ENCODE data around the gene B2M.
"Not testable (repeated sequence)": the region's sequence is repeated elsewhere in the genome, so short reads cannot be mapped to it uniquely, and the experiment has no call there.

Gene B2M

DNA sequence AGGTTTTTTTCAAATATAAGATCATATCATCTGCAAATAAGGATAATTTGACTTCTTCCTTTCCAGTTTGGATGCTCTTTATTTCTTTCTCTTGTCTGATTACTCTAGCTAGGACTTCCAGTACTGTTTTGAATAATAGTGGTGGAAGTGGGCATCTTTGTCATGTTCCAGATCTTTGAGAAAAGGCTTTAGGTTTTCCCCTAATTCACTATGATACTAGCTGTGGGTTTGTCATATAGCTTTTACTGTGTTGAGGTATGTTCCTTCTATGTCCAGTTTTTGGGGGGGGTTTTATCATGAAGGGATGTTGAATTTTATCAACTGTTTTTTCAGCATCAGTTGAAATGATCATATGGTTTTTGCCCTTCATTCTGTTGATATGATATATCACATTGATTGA, 10.6 kb upstream of the B2M start:
- DNase-seq = not testable (repeated sequence)

DNA sequence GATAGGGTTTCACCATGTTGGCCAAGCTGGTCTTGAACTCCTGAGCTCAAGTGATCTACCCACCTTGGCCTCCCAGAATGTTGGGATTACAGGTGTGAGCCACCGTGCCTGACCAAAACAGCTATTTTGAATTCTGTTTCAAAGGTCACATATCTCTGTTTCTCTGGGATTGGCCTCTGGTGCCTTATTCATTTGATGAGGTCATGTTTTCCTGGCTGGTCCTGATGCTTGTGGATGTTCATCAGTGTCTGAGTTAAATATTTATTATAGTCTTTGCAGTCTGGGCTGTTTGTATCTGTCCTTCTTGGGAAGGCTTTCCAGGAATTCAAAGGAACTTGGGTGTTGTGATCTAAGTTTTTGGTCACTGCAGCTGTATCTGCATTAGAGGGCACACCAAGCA, 5.3 kb upstream of the B2M start:
- no peak for DNase-seq

DNA sequence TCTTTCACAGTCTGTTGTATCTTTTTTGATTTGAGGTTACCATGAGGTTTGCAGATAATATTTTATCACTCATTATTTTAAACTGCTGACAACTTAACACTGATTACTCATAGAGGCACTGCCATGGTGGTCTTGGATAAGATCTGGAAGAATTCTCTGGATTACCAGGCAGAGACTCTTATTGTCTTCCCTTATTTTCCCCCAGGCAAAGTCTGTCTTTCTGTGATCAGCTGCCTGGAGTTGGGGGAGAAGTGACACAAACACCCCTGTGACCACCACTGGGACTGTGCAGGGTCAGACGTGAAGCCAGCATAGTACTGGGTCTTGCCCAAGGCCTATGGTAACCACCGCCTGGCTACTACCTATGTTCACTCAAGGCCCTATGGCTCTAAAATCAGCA, 4.9 kb upstream of the B2M start:
- no peak for DNase-seq

DNA sequence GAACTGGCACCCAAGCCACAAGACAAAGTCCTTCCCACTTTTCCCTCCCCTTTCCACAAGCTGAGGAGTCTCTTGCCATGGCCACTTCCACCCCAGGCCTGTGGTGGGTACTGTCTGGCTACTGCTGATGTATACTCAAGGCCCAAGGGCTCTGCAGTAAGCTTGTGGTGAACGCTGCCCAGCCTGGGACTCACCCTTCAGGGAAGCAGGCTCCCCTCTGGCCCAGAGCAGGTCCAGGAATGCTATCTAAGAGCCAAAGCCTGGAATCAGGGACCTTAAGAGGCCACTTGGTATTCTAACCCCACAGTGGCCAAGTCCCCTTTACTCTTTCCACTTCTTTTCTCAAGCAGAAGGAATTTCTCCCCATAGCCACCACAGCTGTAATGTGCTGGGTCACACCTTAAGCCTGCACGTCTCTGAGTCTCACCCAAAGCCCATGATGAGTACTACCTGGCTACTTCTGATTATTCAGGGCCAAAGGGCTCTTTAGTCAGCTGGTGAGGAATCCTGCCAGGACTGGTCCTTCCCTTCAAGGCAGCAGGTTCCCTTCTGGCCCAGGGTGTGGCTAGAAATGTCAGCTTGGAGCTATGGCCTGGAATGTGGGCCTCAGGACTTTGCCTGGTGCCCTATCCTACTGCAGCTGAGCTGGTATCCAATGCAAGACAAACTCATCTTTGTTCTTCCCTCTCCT, 4.2 kb upstream of the B2M start:
- no peak for DNase-seq

DNA sequence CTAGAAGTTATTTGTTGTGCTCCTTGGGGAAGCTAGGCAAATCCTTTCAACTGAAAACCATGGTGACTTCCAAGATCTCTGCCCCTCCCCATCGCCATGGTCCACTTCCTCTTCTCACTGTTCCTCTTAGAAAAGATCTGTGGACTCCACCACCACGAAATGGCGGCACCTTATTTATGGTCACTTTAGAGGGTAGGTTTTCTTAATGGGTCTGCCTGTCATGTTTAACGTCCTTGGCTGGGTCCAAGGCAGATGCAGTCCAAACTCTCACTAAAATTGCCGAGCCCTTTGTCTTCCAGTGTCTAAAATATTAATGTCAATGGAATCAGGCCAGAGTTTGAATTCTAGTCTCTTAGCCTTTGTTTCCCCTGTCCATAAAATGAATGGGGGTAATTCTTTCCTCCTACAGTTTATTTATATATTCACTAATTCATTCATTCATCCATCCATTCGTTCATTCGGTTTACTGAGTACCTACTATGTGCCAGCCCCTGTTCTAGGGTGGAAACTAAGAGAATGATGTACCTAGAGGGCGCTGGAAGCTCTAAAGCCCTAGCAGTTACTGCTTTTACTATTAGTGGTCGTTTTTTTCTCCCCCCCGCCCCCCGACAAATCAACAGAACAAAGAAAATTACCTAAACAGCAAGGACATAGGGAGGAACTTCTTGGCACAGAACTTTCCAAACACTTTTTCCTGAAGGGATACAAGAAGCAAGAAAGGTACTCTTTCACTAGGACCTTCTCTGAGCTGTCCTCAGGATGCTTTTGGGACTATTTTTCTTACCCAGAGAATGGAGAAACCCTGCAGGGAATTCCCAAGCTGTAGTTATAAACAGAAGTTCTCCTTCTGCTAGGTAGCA, 851 bp upstream of the B2M start:
- no peak for DNase-seq

DNA sequence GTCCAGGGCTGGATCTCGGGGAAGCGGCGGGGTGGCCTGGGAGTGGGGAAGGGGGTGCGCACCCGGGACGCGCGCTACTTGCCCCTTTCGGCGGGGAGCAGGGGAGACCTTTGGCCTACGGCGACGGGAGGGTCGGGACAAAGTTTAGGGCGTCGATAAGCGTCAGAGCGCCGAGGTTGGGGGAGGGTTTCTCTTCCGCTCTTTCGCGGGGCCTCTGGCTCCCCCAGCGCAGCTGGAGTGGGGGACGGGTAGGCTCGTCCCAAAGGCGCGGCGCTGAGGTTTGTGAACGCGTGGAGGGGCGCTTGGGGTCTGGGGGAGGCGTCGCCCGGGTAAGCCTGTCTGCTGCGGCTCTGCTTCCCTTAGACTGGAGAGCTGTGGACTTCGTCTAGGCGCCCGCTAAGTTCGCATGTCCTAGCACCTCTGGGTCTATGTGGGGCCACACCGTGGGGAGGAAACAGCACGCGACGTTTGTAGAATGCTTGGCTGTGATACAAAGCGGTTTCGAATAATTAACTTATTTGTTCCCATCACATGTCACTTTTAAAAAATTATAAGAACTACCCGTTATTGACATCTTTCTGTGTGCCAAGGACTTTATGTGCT, 527 bp downstream of the B2M start:
- DNase-seq = no peak

DNA sequence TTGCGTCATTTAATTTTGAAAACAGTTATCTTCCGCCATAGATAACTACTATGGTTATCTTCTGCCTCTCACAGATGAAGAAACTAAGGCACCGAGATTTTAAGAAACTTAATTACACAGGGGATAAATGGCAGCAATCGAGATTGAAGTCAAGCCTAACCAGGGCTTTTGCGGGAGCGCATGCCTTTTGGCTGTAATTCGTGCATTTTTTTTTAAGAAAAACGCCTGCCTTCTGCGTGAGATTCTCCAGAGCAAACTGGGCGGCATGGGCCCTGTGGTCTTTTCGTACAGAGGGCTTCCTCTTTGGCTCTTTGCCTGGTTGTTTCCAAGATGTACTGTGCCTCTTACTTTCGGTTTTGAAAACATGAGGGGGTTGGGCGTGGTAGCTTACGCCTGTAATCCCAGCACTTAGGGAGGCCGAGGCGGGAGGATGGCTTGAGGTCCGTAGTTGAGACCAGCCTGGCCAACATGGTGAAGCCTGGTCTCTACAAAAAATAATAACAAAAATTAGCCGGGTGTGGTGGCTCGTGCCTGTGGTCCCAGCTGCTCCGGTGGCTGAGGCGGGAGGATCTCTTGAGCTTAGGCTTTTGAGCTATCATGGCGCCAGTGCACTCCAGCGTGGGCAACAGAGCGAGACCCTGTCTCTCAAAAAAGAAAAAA, 1.2 kb downstream of the B2M start:
- peak; percentile 10 for DNase-seq

DNA sequence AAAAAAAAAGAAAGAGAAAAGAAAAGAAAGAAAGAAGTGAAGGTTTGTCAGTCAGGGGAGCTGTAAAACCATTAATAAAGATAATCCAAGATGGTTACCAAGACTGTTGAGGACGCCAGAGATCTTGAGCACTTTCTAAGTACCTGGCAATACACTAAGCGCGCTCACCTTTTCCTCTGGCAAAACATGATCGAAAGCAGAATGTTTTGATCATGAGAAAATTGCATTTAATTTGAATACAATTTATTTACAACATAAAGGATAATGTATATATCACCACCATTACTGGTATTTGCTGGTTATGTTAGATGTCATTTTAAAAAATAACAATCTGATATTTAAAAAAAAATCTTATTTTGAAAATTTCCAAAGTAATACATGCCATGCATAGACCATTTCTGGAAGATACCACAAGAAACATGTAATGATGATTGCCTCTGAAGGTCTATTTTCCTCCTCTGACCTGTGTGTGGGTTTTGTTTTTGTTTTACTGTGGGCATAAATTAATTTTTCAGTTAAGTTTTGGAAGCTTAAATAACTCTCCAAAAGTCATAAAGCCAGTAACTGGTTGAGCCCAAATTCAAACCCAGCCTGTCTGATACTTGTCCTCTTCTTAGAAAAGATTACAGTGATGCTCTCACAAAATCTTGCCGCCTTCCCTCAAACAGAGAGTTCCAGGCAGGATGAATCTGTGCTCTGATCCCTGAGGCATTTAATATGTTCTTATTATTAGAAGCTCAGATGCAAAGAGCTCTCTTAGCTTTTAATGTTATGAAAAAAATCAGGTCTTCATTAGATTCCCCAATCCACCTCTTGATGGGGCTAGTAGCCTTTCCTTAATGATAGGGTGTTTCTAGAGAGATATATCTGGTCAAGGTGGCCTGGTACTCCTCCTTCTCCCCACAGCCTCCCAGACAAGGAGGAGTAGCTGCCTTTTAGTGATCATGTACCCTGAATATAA, 2.0 kb downstream of the B2M start:
- DNase-seq = no peak

DNA sequence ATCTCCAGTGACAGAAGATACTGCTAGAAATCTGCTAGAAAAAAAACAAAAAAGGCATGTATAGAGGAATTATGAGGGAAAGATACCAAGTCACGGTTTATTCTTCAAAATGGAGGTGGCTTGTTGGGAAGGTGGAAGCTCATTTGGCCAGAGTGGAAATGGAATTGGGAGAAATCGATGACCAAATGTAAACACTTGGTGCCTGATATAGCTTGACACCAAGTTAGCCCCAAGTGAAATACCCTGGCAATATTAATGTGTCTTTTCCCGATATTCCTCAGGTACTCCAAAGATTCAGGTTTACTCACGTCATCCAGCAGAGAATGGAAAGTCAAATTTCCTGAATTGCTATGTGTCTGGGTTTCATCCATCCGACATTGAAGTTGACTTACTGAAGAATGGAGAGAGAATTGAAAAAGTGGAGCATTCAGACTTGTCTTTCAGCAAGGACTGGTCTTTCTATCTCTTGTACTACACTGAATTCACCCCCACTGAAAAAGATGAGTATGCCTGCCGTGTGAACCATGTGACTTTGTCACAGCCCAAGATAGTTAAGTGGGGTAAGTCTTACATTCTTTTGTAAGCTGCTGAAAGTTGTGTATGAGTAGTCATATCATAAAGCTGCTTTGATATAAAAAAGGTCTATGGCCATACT, 4.0 kb downstream of the B2M start:
- no peak for DNase-seq

DNA sequence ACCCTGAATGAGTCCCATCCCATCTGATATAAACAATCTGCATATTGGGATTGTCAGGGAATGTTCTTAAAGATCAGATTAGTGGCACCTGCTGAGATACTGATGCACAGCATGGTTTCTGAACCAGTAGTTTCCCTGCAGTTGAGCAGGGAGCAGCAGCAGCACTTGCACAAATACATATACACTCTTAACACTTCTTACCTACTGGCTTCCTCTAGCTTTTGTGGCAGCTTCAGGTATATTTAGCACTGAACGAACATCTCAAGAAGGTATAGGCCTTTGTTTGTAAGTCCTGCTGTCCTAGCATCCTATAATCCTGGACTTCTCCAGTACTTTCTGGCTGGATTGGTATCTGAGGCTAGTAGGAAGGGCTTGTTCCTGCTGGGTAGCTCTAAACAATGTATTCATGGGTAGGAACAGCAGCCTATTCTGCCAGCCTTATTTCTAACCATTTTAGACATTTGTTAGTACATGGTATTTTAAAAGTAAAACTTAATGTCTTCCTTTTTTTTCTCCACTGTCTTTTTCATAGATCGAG, 4.5 kb downstream of the B2M start:
- no peak for DNase-seq

DNA sequence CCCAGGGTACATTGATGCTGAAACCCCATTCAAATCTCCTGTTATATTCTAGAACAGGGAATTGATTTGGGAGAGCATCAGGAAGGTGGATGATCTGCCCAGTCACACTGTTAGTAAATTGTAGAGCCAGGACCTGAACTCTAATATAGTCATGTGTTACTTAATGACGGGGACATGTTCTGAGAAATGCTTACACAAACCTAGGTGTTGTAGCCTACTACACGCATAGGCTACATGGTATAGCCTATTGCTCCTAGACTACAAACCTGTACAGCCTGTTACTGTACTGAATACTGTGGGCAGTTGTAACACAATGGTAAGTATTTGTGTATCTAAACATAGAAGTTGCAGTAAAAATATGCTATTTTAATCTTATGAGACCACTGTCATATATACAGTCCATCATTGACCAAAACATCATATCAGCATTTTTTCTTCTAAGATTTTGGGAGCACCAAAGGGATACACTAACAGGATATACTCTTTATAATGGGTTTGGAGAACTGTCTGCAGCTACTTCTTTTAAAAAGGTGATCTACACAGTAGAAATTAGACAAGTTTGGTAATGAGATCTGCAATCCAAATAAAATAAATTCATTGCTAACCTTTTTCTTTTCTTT, 5.8 kb downstream of the B2M start:
- no peak for DNase-seq

DNA sequence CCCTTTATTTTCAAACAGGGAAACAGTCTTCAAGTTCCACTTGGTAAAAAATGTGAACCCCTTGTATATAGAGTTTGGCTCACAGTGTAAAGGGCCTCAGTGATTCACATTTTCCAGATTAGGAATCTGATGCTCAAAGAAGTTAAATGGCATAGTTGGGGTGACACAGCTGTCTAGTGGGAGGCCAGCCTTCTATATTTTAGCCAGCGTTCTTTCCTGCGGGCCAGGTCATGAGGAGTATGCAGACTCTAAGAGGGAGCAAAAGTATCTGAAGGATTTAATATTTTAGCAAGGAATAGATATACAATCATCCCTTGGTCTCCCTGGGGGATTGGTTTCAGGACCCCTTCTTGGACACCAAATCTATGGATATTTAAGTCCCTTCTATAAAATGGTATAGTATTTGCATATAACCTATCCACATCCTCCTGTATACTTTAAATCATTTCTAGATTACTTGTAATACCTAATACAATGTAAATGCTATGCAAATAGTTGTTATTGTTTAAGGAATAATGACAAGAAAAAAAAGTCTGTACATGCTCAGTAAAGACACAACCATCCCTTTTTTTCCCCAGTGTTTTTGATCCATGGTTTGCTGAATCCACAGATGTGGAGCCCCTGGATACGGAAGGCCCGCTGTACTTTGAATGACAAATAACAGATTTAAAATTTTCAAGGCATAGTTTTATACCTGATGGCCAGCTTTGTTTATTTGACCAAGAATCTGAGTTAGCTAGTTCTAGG, 7.0 kb downstream of the B2M start:
- DNase-seq = no peak

DNA sequence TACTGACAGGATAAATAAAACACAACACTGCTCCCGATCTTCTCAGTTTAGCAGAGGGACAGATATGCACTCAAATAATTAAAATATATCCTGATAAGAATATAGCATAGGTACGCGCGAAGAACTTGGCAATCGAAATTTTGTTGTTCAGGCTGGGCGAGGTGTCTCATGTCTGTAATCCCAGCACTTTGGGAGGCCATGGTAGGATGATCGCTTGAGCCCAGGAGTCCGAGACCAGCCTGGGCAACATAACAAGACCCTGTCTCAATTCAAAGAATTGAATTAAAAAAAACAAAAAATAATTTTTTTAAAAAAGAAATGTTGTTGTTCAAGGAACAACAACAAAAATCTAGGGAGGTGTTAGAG, 7.6 kb downstream of the B2M start:
- DNase-seq = no peak

DNA sequence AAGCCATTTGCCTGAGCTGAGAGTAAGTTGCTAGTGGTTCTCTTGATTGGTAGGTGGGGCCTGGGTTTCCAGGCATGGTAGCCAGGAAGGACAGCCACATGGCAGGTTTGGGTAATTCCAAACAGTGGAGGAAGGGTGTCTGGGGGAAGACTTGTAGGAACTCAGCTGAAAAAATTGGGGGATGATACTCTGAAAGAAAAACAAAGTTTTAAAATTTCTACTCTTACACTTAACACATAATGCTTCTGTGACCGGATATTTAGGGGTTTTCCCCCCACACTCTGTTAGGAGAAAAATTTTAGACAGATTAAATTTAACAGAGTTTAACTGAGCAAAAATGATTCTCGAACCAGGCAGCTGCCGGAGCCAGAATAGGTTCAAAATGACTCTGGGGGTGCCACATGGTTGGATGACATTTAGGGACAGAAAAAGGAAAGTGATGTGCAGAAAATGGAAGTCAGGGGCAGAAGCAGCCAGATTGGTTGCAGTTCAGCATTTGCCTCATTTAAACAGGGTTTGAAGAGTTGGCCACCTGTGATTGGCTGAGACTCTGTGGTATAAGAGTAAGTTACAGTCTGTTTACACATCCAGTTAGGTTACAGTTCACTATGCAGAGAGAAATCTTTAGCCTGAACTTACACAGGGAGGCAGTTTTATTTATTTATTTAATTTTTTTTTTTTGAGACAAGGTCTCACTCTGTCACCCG, 8.1 kb downstream of the B2M start:
- no peak for DNase-seq

DNA sequence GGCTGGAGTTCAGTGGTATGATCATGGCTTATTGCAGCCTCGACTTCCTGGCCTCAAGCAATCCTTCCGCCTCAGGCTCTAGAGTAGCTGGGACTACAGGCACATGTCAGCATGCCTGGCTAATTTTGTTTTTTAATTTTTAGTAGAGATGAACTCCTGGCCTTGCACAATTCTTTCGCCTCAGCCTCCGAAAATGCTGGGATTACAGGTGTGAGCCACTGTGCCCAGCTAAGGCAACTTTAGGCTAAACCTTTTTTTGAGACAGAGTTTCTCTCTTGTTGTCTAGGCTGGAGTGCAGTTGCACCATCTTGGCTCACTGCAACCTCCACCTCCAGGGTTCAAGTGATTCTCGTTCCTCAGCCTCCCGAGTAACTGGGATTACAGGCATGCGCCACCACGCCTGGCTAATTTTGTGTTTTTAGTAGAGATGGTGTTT, 8.7 kb downstream of the B2M start:
- DNase-seq = not testable (repeated sequence)

DNA sequence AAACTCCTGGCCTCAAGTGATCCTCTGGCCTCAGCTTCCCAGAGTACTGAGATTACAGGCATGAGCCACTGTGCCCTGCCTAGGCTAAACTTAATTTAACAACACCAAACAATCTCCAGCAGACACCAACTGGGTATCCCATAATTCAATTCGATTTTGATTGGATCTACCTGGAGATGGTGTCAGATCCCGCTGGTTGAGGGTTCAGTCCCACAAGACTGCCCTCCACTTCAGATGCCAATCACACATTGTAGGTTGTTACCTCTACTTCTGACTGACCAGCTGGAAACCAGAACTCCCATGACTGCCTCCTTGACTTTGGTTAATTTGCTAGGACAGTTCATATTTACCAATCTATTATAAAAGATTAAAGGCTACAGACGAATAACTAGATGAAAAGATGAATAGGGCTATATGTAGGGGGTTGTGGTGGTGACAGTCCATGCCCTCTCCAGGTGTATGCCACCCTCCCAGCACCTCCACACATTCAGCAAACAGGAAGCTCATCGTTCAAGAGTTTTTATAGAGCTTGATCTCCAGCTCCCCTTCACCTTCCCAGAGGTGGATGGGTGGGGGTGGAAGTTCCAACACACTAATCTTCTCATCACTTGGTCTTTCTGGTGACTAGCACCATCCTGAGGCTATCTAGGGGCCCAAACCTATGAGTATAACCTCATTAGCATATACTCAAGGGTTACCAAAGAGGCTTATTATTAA, 9.3 kb downstream of the B2M start:
- no peak for DNase-seq

DNA sequence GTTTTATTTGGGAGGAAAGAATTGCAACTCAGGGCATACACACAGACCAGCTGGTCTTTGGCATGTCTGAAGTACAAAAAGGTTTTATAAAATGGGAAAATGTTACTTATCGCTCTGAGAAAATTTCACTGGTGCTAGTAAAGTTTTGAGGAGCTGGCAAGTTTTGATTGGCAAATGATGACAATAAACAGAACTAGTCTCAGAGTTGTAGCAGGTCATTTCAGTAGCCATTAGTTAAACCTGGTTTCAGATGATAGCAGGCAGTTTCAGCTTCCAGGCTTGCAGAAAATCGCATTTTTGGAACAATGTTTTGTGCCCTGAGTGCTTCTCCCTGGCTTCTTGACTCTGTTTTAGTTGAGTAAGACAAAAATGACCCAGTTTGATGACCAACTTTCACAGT, 10.7 kb downstream of the B2M start:
- no peak for DNase-seq

DNA sequence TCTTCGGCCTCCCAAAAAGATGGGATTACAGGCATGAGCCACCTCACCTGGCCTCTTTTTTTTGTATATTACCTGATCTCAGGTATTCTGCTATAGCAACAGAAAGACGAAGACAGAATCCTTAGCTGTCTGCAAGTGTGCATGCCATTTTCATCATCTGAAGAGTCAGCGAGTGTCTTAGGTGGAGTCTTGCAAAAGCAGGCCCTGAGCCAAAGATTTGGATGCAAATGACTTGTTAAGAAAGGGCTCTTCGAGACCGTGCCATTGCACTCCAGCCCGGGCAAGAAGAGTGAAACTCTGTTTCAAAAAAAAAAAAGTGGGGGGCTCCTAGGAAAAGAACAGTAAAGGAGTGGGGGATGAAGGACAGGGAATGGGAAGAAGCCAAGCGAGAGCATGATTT, 14.8 kb downstream of the B2M start:
- DNase-seq = no peak

Measured in NCI-H774 (cell line).